Mesenchymal stem cell (in vitro differentiated cells and primary cell): ENCODE results near the gene BCLAF3. TPM values are rescaled to one million over a fixed set of nuclear protein-coding genes. Genes with fewer than 3 reads are reported as not detected.

Experiments
- DNase-seq: peaks from one replicate; pipeline ENCODE4 v3.0.0-alpha.2; 2013
- H2AFZ ChIP-seq: one replicate; pipeline ENCODE4 v1.6.1; 2013; ENCODE audit warnings: low read depth, mild to moderate bottlenecking, control low read depth, inconsistent platforms, low read length, moderate library complexity
- H2AK5ac ChIP-seq: 2 replicates; pipeline ENCODE4 v1.6.1; 2013; ENCODE audit warnings: low read length, moderate library complexity, mild to moderate bottlenecking, inconsistent platforms; ENCODE audit not compliant: severe bottlenecking
- H2BK120ac ChIP-seq: one replicate; pipeline ENCODE4 v1.6.1; 2013; ENCODE audit warnings: low read depth, mild to moderate bottlenecking, inconsistent platforms, low read length, moderate library complexity
- H2BK12ac ChIP-seq, 2 experiments: one replicate each; pipeline ENCODE4 v1.6.1; 2013; ENCODE audit warnings: inconsistent platforms in 2 of 2, low read length in 2 of 2, mild to moderate bottlenecking in 2 of 2, moderate library complexity in 2 of 2, control low read depth in 1 of 2
- H2BK15ac ChIP-seq: one replicate; pipeline ENCODE4 v1.6.1; 2013; ENCODE audit warnings: mild to moderate bottlenecking, low read depth, inconsistent platforms; ENCODE audit not compliant: poor library complexity, severe bottlenecking
- H2BK5ac ChIP-seq: 2 replicates; pipeline ENCODE4 v1.6.1; 2013; ENCODE audit warnings: low read depth, mild to moderate bottlenecking, low read length, control low read depth, inconsistent platforms; ENCODE audit not compliant: poor library complexity, severe bottlenecking
- H3K14ac ChIP-seq, 2 experiments: one replicate each; pipeline ENCODE4 v1.6.1; 2013; ENCODE audit warnings: inconsistent platforms in 2 of 2, low read length in 2 of 2, control low read depth in 1 of 2, mild to moderate bottlenecking in 1 of 2, moderate library complexity in 1 of 2
- H3K18ac ChIP-seq, 2 experiments: one replicate each; pipeline ENCODE4 v1.6.1; 2013; ENCODE audit warnings: inconsistent platforms in 2 of 2, low read length in 2 of 2, control low read depth in 1 of 2, low read depth in 1 of 2, mild to moderate bottlenecking in 1 of 2
- H3K23ac ChIP-seq, 2 experiments: one replicate each; pipeline ENCODE4 v1.6.1; 2013; ENCODE audit warnings: inconsistent platforms in 2 of 2, low read length in 2 of 2, mild to moderate bottlenecking in 2 of 2, moderate library complexity in 2 of 2, control low read depth in 1 of 2
- H3K27ac ChIP-seq: 2 replicates; pipeline ENCODE4 v1.5.1; 2013; ENCODE audit warnings: mild to moderate bottlenecking, moderate library complexity, low read length, control low read depth, inconsistent platforms; ENCODE audit not compliant: poor library complexity, severe bottlenecking
- H3K27me3 ChIP-seq, 2 experiments: 2 replicates each; pipeline versions ENCODE4 v1.6.1 to v1.7.0; 2013; ENCODE audit warnings: low read length in 2 of 2, mild to moderate bottlenecking in 2 of 2, moderate library complexity in 2 of 2, control low read depth in 1 of 2, inconsistent platforms in 1 of 2; ENCODE audit not compliant: control insufficient read depth in 1 of 2, insufficient read depth in 1 of 2
- H3K36me3 ChIP-seq, 2 experiments: 2 replicates each; pipeline versions ENCODE4 v1.6.1 to v1.7.0; 2013; ENCODE audit warnings: low read length in 2 of 2, control low read depth in 1 of 2, inconsistent platforms in 1 of 2, low read depth in 1 of 2, mild to moderate bottlenecking in 1 of 2; ENCODE audit not compliant: insufficient read depth in 2 of 2, control insufficient read depth in 1 of 2
- H3K4ac ChIP-seq, 2 experiments: one replicate each; pipeline ENCODE4 v1.6.1; 2013; ENCODE audit warnings: inconsistent platforms in 2 of 2, low read length in 2 of 2, mild to moderate bottlenecking in 2 of 2, moderate library complexity in 2 of 2, control low read depth in 1 of 2, low read depth in 1 of 2
- H3K4me1 ChIP-seq: 2 replicates; pipeline ENCODE4 v1.6.1; 2013; ENCODE audit warnings: low read depth, low read length, control low read depth; ENCODE audit not compliant: control insufficient read depth, insufficient read depth
- H3K4me2 ChIP-seq: 2 replicates; pipeline ENCODE4 v1.6.1; 2013; ENCODE audit warnings: low read length, mild to moderate bottlenecking, inconsistent platforms; ENCODE audit not compliant: poor library complexity, severe bottlenecking
- H3K4me3 ChIP-seq, 2 experiments: 2 replicates each; pipeline versions ENCODE4 v1.5.1 to v1.7.0; 2013; ENCODE audit warnings: low read length in 2 of 2, mild to moderate bottlenecking in 2 of 2, control low read depth in 1 of 2, low read depth in 1 of 2; ENCODE audit not compliant: insufficient read depth in 1 of 2
- H3K79me1 ChIP-seq: replicated peaks from 2 replicates; pipeline ENCODE4 v1.6.1; 2013; ENCODE audit warnings: mild to moderate bottlenecking, control low read depth, low read length, inconsistent platforms; ENCODE audit not compliant: poor library complexity, severe bottlenecking
- H3K9ac ChIP-seq: 2 replicates; pipeline ENCODE4 v1.7.0; 2013; ENCODE audit warnings: mild to moderate bottlenecking, low read length, moderate library complexity
- H3K9me3 ChIP-seq: 2 replicates; pipeline ENCODE4 v1.7.0; 2013; ENCODE audit warnings: mild to moderate bottlenecking, low read length; ENCODE audit not compliant: control insufficient read depth
- H4K8ac ChIP-seq: one replicate; pipeline ENCODE4 v1.6.1; 2013; ENCODE audit warnings: inconsistent platforms, mild to moderate bottlenecking, low read length, moderate library complexity
- H4K91ac ChIP-seq: one replicate; pipeline ENCODE4 v1.6.1; 2013; ENCODE audit warnings: mild to moderate bottlenecking, low read length, inconsistent platforms
- WGBS: methylation state at CpG from one replicate; pipeline ENCODE4 v1.1.7; 2013; ENCODE audit warnings: mixed read lengths; 5-methylcytosine and 5-hydroxymethylcytosine counted together
- small RNA-seq: library from polyadenylated mRNA; stranded (forward); fragments of <200 nt; extraction: miRNeasy Mini kit (QIAGEN cat#:217004); gene quantifications from one replicate; pipeline ENCODE3, GENCODE V24; 2013; ENCODE audit warnings: low read depth

Gene BCLAF3

GRCh38 chrX:19949340-19949739, 41.5 kb downstream of the BCLAF3 start:
- Histone ChIP-seq H3K23ac (no peak overlapping the region), H3K4ac (no peak overlapping the region), H3K27ac (no peak overlapping the region), H2BK15ac (no peak overlapping the region), H3K9me3 (no peaks in the 10 kb centered on the region), H2BK12ac (no peak overlapping the region), H3K4me3 (no peak overlapping the region), H3K36me3 (peaks cover 0 to 41% of the 10 kb centered on the region in 2 experiments), H3K9ac (no peak overlapping the region), H2AK5ac (no peak overlapping the region), H3K4me1 (no peaks in the 10 kb centered on the region), H3K14ac (no peak overlapping the region), H3K4me2 (no peak overlapping the region), H2BK5ac (no peak overlapping the region), H3K18ac (no peak overlapping the region), H4K91ac (no peak overlapping the region), H3K27me3 (peaks cover 0 to 5% of the 10 kb centered on the region in 2 experiments), H2AFZ (no peak overlapping the region), H4K8ac (no peak overlapping the region), H2BK120ac (no peak overlapping the region), H3K79me1 (no peaks in the 10 kb centered on the region)
- DNase-seq: no peak
- WGBS: 100% methylated on average over 1 of the region's 2 CpGs

DNA sequence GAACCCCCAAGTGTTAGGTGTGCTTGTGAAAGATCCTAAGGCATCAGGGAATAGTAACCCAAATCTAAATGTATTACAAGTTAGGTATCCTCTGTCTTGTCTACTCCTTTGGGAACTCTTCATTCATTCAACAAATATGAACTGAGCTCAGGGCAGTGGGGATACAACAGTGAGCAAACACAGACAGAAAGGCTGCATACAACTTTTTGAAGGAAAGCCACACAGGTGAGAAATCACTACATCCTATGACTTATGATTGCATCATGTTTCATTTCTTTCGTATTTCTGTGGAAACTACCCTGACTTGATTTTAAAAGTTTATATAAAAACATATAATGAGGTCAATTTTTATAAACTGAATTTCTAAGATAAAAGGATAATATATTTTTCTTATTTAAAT, 43.2 kb downstream of the BCLAF3 start:
- no CpG with 5 or more reads among the region's 1 CpG for WGBS
- Histone ChIP-seq H3K4me2 (no peak overlapping the region), H2BK12ac (no peak overlapping the region), H4K91ac (no peak overlapping the region), H3K9ac (no peak overlapping the region), H3K4me3 (no peak overlapping the region), H3K9me3 (no peaks in the 10 kb centered on the region), H3K23ac (no peak overlapping the region), H3K36me3 (peaks cover 0 to 31% of the 10 kb centered on the region in 2 experiments), H3K14ac (no peak overlapping the region), H3K4me1 (no peaks in the 10 kb centered on the region), H3K79me1 (no peaks in the 10 kb centered on the region), H3K27me3 (peaks cover 0 to 5% of the 10 kb centered on the region in 2 experiments), H2BK5ac (no peak overlapping the region), H2AK5ac (no peak overlapping the region), H4K8ac (no peak overlapping the region), H2BK15ac (no peak overlapping the region), H3K4ac (no peak overlapping the region), H3K27ac (no peak overlapping the region), H2BK120ac (no peak overlapping the region), H2AFZ (no peak overlapping the region), H3K18ac (no peak overlapping the region)
- DNase-seq: no peak

Small RNA genes within 50 kb of the gene (small RNA-seq; reads per million reads assigned to genes)
- gene MIR23C (not detected), gene RF00019 (not detected)
